ENCODE measurements around the gene TMEM132C. TPM values are rescaled to one million over a fixed set of nuclear protein-coding genes. Genes with fewer than 3 reads are reported as not detected.
"Not testable (repeated sequence)": the region's sequence is repeated elsewhere in the genome, so short reads cannot be mapped to it uniquely, and the experiment has no call there.

TMEM132C gene
- total RNA-seq, 1 donor from 2014 or later = 0.29 TPM

DNA sequence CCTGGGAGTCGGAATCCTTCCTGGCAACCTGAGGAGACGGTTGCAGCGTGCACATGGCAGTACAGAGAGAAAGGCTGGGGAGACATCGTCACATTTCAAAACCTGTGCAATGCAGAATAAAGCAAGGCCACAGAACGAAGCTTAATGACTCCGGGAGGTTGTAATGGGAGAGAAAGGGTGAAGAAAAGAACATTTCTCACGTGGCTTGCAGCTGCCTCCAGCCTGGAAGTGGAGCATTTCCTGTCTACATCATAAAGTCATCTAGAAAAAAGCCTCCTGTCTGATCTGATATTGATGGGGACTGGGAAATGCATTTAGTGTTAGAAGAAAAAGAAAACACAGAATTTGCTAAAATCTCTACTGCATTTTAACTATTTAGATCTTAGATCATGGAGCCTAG lies 209.3 kb downstream of the TMEM132C start:
- Mint-ChIP-seq H3K4me1 (ENCODE audit: low read depth) (no peaks in the 10 kb centered on the region), H3K27me3 (peaks cover 14% of the 10 kb centered on the region)
- TF ChIP-seq, protein P1, sequence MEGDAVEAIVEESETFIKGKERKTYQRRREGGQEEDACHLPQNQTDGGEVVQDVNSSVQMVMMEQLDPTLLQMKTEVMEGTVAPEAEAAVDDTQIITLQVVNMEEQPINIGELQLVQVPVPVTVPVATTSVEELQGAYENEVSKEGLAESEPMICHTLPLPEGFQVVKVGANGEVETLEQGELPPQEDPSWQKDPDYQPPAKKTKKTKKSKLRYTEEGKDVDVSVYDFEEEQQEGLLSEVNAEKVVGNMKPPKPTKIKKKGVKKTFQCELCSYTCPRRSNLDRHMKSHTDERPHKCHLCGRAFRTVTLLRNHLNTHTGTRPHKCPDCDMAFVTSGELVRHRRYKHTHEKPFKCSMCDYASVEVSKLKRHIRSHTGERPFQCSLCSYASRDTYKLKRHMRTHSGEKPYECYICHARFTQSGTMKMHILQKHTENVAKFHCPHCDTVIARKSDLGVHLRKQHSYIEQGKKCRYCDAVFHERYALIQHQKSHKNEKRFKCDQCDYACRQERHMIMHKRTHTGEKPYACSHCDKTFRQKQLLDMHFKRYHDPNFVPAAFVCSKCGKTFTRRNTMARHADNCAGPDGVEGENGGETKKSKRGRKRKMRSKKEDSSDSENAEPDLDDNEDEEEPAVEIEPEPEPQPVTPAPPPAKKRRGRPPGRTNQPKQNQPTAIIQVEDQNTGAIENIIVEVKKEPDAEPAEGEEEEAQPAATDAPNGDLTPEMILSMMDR (IDR thresholded peaks at IDR 0.05; ENCODE audit: unreplicated experiment) = no peak

GRCh38 chr12:128483526-128484255 lies 216.7 kb downstream of the TMEM132C start:
- H3K36me3 Mint-ChIP-seq (ENCODE audit: insufficient read depth) = no peaks in the 10 kb centered on the region
- TF ChIP-seq, protein P1 (IDR thresholded peaks at IDR 0.05; ENCODE audit: unreplicated experiment) = no peak

More for the DNA sequence above, 209.3 kb downstream of the TMEM132C start:
- DNase-seq (ENCODE audit: low spot score, unreplicated experiment) = no peak
- peaks cover 9% of the 10 kb centered on the region for H3K9me3 Mint-ChIP-seq (ENCODE audit: low read depth)
- peak overlapping the region; percentile 60 for H3K27ac Mint-ChIP-seq
- H3K4me3 Mint-ChIP-seq (ENCODE audit: low read depth) = no peak overlapping the region
- H3K36me3 Mint-ChIP-seq (ENCODE audit: insufficient read depth) = no peaks in the 10 kb centered on the region

GRCh38 chr12:128497376-128497775 lies 230.4 kb downstream of the TMEM132C start:
- not testable (repeated sequence) for H3K4me3 Mint-ChIP-seq (ENCODE audit: low read depth); DNase-seq (ENCODE audit: low spot score, unreplicated experiment); H3K36me3 Mint-ChIP-seq (ENCODE audit: insufficient read depth); H3K27me3 Mint-ChIP-seq; H3K4me1 Mint-ChIP-seq (ENCODE audit: low read depth); H3K27ac Mint-ChIP-seq
- H3K9me3 Mint-ChIP-seq (ENCODE audit: low read depth) = peaks cover 24% of the 10 kb centered on the region

More at GRCh38 chr12:128483526-128484255, 216.7 kb downstream of the TMEM132C start:
- no peak for DNase-seq (ENCODE audit: low spot score, unreplicated experiment)
- Mint-ChIP-seq H3K27ac (no peak overlapping the region), H3K9me3 (ENCODE audit: low read depth) (no peaks in the 10 kb centered on the region), H3K27me3 (peaks cover 27% of the 10 kb centered on the region), H3K4me3 (ENCODE audit: low read depth) (no peak overlapping the region), H3K4me1 (ENCODE audit: low read depth) (no peaks in the 10 kb centered on the region)

DNA sequence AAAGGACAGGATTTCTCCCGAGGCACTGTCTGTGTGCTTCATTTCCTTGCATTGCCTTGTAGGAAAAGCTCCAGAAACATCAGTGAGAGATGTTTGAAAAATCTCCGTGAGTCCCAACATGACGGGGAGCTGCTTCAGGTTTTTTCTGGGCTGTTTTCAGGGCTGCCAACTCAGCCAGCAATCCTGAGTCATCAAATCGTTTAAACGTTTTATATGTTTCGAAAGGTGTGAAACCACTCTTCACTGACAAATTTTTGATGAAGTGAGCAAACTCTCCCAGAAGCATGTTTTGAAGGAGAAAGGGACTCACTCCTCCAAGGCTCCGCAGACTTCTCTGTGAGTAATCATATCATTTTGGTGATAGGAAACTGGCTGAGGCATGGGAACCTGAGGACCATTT lies 240.5 kb downstream of the TMEM132C start:
- no peaks in the 10 kb centered on the region for H3K4me1 Mint-ChIP-seq (ENCODE audit: low read depth)
- no peak for DNase-seq (ENCODE audit: low spot score, unreplicated experiment)
- peaks cover 13% of the 10 kb centered on the region for H3K27me3 Mint-ChIP-seq
- peaks cover 3% of the 10 kb centered on the region for H3K9me3 Mint-ChIP-seq (ENCODE audit: low read depth)
- H3K36me3 Mint-ChIP-seq (ENCODE audit: insufficient read depth) = no peaks in the 10 kb centered on the region
- no peak overlapping the region for H3K4me3 Mint-ChIP-seq (ENCODE audit: low read depth)
- TF ChIP-seq, protein P1 (IDR thresholded peaks at IDR 0.05; ENCODE audit: unreplicated experiment) = no peak
- no peak overlapping the region for H3K27ac Mint-ChIP-seq

DNA sequence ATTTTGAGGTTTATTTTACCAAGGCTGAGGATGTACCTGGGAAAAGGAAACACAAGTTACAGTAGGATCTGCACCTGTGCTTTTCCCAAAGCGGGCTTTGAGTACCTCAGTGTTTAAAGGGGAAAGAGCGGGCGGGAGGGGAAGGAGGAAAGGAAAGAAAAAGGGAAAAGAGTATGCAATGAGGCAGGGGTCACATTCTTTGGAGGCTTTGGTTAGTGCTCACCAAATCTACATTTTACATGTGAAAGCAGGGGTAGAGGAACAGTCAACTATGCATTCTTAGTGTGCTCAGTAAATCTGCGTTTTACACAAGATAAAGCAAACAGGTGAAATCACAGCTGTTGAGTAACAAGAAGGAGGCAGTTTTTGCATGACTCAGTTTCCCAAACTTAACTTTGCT lies 242.2 kb downstream of the TMEM132C start:
- H3K4me3 Mint-ChIP-seq (ENCODE audit: low read depth) = no peak overlapping the region
- no peaks in the 10 kb centered on the region for H3K36me3 Mint-ChIP-seq (ENCODE audit: insufficient read depth)
- no peak overlapping the region for H3K27ac Mint-ChIP-seq
- H3K27me3 Mint-ChIP-seq = peaks cover 26% of the 10 kb centered on the region
- H3K9me3 Mint-ChIP-seq (ENCODE audit: low read depth) = no peaks in the 10 kb centered on the region
- H3K4me1 Mint-ChIP-seq (ENCODE audit: low read depth) = no peaks in the 10 kb centered on the region
- TF ChIP-seq, protein P1 (IDR thresholded peaks at IDR 0.05; ENCODE audit: unreplicated experiment) = no peak
- no peak for DNase-seq (ENCODE audit: low spot score, unreplicated experiment)

DNA sequence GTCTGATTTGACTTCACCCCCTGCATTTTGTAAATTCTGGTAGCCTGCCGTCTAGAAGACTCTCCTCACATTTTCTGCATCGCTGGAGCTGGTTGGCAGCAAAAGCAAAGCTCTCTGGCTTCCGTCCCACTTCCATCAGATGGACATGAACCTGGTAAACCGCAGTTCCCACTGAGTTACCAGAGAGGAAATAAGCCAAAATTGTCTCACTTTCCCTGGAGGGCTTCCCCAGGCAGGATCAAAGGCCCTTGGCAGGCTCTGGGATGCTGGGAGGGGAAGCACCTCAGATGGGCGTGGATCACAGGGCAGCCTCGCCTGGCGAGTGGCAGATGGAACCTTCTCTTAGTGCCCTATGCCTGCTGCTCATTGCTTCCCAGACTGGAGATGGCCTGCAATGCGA lies 243.5 kb downstream of the TMEM132C start:
- Mint-ChIP-seq H3K9me3 (ENCODE audit: low read depth) (no peaks in the 10 kb centered on the region), H3K27ac (no peak overlapping the region)

More for the DNA sequence above, 243.5 kb downstream of the TMEM132C start:
- H3K4me3 Mint-ChIP-seq (ENCODE audit: low read depth) = no peak overlapping the region
- no peak for DNase-seq (ENCODE audit: low spot score, unreplicated experiment)
- TF ChIP-seq, protein P1 (IDR thresholded peaks at IDR 0.05; ENCODE audit: unreplicated experiment) = no peak
- H3K27me3 Mint-ChIP-seq = peaks cover 28% of the 10 kb centered on the region
- H3K36me3 Mint-ChIP-seq (ENCODE audit: insufficient read depth) = no peaks in the 10 kb centered on the region
- H3K4me1 Mint-ChIP-seq (ENCODE audit: low read depth) = no peaks in the 10 kb centered on the region

Data from progenitor cell of endocrine pancreas (in vitro differentiated cells).